Kidney tubule cell (primary cell): ENCODE measurements around the gene LENG1.
A peak's percentile ranks its signal among the peaks of the same experiment; 100 is the strongest.
"Not testable (repeated sequence)": the region's sequence is repeated elsewhere in the genome, so short reads cannot be mapped to it uniquely, and the experiment has no call there.

Experiments used
- DNase-seq: peaks from one replicate; pipeline ENCODE4 v3.0.0-alpha.2; 2018; ENCODE audit warnings: low spot score

Gene LENG1

GRCh38 chr19:54159352-54160181 is at the start of gene LENG1:
LENG1 (minus strand) TSS chr19:54159721; CDS start chr19:54159695, 26 bp downstream.
- peak; percentile 100 for DNase-seq

DNA sequence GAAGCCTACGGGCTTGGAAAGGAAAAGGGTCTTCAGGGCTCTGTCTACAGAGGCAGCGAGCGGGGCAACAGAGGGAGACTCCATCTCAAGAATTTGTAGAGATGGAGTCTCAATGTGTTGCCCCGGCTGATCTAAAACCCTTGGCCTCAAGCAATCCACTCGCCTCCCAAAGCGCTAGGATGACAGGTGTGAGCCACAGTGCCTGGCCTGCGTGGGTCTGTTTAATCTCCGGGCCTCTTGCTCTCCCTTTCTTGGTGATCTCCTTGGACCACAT is 49.2 kb upstream of the LENG1 start:
- DNase-seq = peak; percentile 22

DNA sequence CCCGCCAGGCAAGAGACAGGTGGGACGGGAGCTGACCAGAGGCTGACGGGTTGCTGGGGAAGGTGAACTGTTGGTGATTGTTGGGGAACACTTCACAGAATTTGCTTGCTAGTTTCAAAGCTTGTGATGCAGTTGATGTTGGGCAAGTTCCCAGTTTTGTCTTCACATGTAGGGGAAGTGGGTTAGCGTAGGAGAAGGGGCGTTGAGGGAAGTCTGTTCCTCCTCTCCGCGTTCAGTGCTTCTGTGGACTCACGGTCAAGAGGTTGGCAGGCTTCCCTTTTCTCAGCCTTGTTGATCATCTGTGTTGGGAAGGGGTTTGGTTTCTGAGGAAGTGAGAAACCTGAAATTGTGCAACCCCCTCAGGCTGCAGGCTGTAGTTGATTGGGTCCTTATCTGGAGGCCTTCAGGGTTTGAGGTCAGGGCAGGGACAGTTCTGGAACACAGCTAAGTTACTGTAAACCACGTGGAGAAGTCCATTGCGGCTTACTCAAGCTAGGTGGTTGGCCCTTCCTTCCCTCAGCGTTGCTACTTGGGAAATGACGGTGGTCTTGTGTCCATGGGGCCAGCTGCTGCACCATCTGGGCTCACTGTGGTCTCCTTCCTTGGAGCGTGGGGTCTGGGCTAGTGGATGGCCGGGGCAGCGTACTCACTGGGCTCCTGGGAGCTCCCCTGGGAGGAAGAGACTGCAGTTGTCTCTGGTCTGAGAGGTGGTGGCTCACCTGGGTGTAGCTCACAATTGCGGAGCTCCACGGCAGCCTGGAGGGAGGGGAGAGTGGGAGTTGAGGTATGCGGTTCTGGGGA is 48.7 kb upstream of the LENG1 start:
- DNase-seq = peak; percentile 20

DNA sequence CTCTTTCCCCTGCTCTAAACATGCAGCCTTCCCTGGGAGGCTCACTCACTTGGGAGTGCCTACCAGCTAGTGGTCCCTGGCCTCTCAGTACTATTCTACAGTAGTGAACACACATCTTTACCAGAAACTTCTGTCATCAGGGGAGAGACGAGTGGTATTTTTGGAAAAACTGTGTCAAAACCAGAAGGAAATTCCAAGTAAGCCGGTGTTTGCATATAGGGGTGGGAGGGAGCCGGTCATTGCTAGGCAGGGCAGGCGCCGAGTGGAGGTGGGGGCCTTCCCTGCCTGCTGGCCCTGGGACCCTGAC is 48.1 kb upstream of the LENG1 start:
- DNase-seq = no peak

GRCh38 chr19:54207193-54207592 is 47.7 kb upstream of the LENG1 start:
- not testable (repeated sequence) for DNase-seq

DNA sequence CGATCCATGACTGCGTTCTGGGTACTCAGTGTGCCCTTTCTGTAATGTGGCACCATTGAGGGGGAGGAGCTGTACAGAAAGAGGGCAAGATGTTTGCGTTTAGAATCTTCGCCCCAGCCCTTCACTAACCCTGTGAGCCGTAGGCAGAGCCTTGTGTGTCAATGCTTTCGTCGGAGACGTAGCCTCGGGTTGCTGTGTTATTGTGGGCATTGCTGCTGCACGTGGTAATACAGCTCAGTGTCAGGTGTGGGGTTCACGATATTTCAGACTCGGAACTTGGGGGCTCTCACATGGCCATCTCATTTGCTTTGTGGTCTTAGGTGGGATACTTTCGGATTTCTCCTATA is 47.3 kb upstream of the LENG1 start:
- no peak for DNase-seq

DNA sequence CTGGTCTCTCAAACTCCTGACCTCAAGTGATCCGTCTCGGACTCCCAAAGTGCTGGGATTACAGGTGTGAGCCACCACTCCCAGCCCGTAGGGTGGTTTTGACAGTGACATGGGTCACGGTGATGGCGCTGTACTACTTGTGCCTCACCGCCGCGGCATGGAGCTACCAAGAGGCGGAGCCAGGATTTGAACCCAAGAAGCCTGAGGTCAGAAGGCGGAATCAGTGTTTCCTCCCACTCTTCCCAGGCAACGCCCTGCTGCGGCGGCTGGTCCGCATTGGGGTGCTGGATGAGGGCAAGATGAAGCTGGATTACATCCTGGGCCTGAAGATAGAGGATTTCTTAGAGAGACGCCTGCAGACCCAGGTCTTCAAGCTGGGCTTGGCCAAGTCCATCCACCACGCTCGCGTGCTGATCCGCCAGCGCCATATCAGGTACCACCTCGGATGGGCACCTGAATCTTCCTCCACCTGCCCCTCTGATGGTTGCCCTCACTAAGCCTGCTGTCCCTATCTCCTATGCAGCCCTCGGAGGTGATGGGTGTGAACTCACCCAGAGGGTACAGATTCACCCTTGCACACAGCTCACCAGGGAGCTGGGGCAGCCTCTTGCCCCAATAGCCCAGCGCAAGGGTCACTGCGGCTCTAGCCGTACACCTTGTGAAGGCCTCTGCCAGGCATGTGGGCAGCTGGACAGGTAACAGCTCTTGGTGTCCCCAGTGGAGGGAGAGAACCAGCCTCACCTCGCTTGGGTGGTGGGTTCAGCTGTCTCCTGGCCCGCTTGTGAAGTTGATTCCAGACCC is 46.7 kb upstream of the LENG1 start:
- DNase-seq = no peak

- DNase-seq = no peak
Measured at GRCh38 chr19:54204767-54205468, 45.4 kb upstream of the LENG1 start.

- DNase-seq = peak; percentile 90
Measured at GRCh38 chr19:54203151-54203611, 43.7 kb upstream of the LENG1 start.

DNA sequence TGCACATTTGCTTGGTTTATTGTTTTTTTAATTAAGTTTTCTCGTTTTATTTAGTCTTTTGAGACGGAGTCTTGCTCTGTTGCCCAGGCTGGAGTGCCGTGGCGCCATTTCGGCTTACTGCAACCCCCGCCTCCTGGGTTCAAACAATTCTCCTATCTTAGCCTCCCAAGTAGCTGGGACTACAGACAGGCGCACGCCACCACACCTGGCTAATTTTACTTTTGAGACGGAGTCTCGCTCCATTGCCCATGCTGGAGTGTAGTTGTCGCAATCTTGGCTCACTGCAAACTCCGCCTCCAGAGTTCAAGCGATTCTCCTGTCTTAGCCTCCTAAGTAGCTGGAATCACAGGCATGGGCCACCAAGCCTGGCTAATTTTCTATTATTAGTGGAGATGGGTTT is 42.5 kb upstream of the LENG1 start:
- peak; percentile 79 for DNase-seq

DNA sequence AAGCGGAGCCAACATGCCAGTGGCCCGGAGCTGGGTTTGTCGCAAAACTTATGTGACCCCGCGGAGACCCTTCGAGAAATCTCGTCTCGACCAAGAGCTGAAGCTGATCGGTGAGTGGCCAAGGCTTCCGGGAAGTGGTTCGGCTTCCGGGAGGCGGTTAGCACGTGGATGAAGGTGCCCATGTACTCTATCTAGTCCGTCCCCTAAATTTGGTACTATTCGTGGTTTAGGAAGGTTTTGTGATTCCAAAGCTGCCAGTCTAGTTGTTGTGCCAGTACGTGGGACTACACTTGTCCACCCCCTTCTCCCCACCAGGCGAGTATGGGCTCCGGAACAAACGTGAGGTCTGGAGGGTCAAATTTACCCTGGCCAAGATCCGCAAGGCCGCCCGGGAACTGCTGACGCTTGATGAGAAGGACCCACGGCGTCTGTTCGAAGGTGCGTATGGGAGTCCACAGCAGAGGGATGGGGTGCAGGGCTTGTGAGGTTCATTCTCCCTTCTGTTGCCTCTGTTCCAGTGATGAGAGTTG is 41.7 kb upstream of the LENG1 start:
- DNase-seq = no peak

GRCh38 chr19:54199401-54199800 is 39.9 kb upstream of the LENG1 start:
- no peak for DNase-seq

- DNase-seq = no peak
Measured at GRCh38 chr19:54197121-54197520, 37.6 kb upstream of the LENG1 start.

DNA sequence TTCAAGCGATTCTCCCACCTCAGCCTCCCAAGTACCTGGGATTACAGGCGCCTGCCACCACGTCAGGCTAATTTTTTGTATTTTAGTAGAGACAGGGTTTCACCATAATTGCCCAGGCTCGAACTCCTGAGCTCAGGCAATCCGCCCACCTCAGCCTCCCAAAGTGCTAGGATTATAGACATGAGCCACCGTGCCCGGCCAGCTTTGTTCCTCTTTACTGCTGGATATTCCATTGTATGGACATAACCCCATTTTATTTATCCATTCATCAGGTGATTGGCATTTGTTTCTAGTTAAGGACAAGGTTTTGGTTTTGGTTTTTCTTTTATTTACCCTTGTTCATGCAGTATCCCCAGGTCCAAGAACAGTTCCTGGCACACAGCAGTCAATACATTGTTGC is 37.0 kb upstream of the LENG1 start:
- DNase-seq = no peak

GRCh38 chr19:54194463-54194862 is 34.9 kb upstream of the LENG1 start:
- not testable (repeated sequence) for DNase-seq

DNA sequence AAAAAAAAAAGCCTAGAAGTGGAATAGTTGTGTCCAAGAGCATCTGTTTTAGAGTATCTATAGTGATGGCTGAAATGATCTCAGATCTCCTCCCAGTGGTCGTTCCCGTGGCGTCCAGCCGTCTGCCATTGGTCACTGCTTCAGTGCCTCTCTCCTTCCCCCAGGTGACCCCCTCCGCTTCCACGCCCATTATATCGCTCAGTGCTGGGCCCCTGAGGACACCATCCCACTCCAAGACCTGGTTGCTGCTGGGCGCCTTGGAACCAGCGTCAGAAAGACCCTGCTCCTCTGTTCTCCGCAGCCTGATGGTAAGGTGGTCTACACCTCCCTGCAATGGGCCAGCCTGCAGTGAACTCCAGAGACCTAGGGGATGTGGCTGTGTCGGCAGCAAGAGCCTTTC is 33.5 kb upstream of the LENG1 start:
- DNase-seq = no peak

- DNase-seq = no peak
Measured at GRCh38 chr19:54191811-54192453, 32.4 kb upstream of the LENG1 start.

DNA sequence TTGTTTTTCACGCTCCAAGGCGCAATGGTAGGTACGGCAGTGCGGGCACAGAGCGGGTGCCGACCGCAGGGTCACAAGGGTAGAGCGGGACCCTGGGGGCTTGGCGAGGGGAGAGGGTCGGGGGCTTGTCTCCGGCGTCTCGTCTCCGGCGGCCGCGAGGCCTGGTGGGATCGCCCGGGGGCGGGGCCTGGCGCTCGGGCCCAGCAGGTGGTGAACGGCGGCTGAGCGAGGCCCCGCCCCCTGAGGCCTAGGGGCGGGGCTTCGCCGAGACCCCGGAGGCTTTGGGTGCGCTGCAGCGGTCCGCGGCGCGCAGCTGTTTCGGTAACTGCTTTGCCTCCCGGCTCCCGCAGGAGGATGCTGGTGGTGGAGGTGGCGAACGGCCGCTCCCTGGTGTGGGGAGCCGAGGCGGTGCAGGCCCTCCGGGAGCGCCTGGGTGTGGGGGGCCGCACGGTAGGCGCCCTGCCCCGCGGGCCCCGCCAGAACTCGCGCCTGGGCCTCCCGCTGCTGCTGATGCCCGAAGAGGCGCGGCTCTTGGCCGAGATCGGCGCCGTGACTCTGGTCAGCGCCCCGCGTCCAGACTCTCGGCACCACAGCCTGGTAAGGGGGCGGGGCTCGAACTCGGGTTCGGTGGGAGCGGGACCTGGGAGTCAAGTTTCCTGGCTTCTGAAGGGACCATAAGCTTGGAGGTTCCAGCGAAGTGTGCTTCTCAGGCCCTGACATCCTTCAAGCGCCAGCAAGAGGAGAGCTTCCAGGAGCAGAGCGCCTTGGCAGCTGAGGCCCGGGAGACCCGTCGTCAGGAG is 31.7 kb upstream of the LENG1 start, which contains the start of gene TSEN34:
TSEN34 (plus strand) TSS at position 298 of the 800 bp plus-strand sequence; CDS start at position 355, 57 bp downstream.
- peak; percentile 86 for DNase-seq

GRCh38 chr19:54190503-54191010 is 31.0 kb upstream of the LENG1 start:
- peak; percentile 100 for DNase-seq
